Activated CD4-positive, alpha-beta T cell treated with anti-CD3 and anti-CD28 coated beads, Interleukin-2, Interleukin-4, amounts not matched to agents 100 ng/mL and 50 ng/mL, durations not matched to agents 16 hours and 8 hours (primary cell): ENCODE results near the gene TNRC6B.
"Not testable (repeated sequence)": the region's sequence is repeated elsewhere in the genome, so short reads cannot be mapped to it uniquely, and the experiment has no call there.

ENCODE experiments used
- DNase-seq: peaks from one replicate; pipeline ENCODE4 v3.0.0-alpha.2; 2020; ENCODE audit warnings: low spot score

Gene TNRC6B

DNA sequence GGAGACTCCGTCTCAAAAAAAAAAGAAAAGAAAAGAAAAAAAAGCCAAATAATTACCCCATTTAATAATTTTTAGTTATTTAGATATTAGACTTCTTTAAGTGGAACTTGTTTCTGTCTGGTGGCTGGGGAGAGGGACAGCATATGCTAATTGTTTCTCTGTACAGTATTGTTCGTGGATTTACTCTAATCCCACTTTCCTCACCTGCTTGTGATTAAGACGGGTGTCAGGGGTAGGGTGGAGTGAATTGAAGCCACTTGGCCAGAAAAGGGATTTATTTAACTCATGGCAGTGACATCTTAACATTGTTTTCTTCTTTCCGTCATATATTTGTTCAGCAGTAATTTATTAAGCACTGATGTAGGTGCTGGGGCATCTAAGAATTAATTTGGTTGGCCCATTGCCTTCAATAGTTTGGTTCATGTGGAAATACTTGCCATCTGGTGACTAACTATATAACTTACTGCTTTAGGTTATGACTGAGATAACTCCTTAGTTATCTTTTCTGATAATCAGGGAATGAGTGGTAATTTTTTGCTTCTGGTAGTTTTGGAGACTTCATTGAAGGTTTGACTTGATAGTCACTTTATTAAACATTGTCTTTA, 4.6 kb downstream of the TNRC6B start:
- no peak for DNase-seq

DNA sequence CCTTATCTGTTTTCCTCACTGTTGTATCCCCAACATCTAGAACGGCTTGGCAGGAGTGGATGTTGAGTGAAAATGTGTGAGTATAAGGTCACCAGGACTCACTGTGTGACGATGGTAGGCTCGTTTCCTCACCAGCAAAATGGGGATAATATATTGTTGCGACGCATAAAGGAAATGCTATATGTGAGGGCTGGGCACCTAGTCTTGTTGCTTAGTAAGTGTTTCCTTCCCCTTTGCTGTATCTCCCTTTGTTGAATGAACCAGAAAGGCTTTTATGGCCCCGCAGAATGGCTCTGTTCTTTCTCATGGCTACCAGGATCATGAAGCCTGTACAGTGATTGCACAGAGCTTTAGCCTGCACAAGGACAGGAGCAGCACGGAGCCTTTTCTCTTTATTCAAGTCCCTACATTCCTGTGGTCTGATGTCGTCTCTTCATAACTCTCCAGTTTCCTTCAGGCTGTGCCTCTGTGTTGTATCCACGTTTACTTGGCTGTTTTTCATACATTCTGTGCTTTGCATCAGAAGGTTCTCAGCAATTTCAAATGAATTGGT, 5.4 kb downstream of the TNRC6B start:
- DNase-seq, result no peak

DNA sequence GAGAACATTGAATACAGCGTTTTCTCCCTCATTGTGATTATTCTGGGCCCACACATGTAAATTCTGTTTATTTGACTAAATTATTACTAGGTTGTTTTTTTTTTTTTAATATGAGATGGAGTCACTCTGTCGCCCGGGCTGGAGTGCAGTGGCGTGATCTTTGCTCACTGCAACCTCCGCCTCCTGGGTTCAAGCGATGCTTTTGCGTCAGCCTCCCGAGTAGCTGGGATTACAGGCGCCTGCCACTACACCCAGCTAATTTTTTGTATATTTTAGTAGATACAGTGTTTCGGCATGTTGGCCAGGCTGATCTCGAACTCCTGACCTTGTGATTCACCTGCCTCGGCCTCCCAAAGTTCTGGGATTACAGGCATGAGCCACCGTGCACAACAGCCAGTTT, 5.9 kb downstream of the TNRC6B start:
- not testable (repeated sequence) for DNase-seq

DNA sequence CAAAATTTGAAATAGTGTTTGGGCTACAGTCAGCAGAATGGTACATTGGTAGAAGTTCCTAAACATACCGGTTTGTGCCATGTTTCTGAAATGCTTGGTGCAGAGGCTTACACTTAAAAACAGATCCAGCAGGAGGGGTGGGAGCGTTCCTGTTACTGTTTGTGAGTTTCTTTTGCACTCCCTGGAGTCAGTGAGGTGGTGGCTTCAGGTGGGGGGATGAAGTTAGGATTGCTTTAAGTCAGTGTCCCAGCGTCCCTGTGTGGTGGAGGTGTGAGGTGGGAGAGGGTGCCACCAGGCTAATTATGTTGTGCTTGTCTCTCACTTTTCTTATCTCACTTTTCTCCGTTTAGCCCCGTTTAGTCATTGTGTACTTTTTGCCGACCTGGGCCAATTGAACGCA, 9.7 kb downstream of the TNRC6B start:
- DNase-seq, result no peak

DNA sequence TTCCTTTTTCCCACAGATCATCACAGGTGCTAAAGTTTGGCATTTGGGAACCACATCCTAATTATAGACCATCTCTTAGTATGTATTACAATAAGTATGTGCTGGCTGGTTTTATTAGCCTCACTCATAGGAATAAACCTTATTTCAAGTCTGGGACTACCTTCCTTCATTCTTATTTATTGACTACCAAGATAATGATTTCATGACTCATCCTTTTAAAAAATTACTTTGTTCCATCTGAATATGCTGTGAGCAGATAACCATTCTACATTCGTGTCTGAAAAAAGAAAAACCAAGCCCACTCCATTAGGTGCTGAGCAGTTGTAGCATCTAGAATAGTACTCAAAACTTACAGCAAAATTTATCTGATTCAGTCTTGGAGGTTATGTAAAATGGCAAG, 12.3 kb downstream of the TNRC6B start:
- no peak for DNase-seq

DNA sequence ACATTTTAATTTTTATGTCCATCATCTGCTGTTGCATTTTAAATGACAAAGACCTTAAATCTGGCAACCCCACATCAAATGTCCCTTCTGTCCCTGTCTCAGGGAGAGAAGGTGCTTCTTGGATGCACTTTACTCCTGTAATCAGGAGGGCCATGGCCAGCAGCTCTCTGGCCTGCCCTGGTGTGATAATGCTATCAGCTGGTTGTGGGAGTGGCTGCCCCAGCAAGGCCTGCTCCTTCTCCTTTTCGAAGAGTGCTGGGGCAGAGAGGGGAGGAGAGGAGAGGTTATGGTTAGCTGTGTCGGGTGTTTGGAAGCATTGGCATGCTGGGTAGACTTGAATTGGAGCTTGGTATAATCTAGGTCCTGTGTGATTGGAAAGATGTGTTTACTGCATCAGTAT, 12.8 kb downstream of the TNRC6B start:
- DNase-seq, result no peak

DNA sequence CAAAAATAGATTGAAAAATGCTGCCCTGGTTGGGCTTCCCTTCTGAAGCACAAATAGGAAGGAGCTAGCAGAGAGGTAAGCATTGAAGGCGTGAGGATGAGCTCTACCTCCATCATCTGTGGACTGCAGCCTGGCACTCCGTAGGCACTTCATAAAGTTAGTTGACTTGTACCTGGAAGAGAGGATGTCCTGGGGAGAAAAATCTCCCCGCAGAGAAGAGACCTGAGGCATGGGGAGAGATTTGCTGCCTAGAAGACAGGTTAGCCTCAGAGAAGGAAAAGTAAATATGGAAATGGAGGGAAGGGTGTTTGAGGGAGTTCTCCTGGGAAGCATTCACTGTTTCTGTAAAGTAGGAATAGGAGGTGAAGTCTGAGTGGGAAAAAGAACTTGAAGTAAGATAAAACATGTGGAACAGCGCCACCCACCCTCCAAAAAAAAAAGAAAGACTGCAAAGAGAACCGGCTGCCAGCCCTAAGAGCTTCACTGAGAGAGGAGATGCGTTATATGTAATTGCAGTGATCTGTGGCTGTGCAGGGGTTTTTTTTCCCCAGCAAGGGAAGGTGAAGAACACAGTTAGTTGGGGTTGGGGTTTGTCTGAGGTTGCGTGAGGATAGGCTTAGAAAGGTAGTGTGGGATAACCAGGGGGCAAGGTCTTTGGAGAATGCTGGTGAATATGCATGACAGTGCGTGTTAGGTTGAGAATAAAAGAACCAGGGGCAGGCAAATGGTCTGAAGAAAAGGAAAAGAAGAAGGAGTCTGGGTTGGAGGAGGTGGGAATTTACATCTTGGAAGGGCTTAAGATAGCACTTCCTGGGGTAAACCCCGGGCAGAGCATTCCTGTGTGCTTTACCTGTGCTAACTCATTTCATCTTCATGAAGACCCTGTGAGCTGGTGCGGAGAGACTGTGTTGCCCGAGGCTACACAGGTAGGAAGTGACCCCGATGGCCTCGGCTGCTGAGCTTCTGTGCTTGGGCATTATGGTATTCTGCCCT, 16.0 kb downstream of the TNRC6B start:
- no peak for DNase-seq

DNA sequence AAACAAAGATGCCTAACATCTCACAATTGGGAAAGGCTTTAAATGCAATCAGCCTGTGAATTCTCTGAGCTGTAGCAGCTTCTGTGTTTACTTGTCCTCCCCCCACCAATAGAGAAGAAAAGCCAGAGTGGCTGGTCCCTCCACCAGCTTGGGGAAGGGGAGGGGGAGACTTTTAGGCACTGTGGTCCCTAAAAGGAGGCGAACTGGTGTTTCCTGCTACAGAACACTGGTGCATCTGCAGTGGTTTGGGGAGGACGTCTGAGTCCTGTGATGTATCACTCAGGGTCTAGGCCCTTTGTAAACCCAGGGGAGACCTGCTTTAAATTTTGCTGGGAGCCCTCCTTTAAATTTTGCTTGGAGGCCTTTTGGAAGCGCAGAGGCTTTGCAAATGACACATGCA, 16.9 kb downstream of the TNRC6B start:
- DNase-seq, result no peak

DNA sequence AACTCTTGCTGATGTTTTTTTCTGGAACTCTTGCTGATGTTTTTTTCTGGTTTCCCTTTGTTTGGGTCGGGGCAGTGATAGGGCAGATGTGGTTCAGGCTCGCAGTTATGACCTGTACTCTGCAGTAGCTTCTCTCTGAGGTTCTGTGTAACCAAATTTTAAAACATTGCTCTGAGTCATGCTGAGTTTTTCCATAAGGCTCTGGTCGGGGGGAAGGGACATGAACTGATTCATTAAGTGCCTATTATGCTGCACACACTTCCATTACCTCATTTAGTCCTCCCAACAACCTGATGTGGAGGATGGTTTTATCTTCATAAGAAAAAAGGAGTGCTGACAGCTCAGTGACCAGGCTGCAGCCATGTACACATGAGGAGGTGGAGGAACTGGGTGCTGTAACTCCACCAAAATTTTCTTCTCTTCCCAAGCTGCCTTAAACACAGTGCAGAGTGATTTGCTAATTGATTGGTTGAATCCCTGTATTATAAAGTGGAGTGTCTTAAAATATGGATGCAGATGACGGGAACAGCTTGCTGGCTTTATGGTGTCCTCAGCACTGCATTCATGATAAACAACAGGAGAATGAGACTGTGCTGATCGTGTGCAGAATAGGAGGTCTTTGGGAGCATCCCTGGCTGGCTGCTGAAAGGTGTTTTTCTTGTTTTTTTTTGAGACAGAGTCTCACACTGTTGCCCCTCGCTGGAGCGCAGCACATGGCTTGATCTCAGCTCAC, 19.1 kb downstream of the TNRC6B start:
- peak; percentile 60 for DNase-seq

DNA sequence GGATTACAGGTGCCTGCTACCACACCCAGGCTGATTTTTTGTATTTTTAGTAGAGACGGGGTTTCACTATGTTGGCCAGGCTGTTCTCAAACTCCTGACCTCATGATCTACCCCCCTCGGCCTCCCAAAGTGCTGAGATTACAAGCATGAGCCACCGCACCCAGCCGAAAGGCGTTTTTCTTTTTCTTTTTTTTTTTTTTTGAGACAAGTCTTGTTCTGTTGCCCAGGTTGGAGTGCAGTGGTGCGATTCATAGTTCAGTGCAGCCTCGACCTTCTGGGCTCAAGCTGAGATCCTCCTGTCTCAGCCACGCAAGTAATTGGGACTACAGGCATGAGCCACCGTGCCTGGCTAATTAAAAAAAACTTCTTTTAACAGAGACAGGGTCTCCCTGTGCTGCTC, 19.7 kb downstream of the TNRC6B start:
- not testable (repeated sequence) for DNase-seq

DNA sequence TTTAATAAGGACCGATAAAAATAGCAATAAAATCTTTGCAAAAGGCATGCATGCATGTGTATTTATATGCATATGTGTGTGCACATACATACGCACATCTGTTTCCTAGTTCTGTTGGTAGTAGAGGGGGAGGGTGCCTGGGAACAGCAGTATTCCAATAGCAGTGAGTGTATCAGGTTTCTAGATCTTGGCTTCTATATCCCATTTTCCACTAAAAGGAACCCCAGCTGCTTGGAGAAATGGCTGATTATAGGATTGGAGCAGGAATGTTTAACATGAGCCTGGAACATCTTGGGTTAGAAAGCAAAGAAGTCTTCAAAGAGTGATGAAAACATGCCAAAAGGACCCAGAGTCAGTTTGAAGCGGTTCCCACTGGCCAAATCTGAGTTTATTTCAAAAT, 21.0 kb downstream of the TNRC6B start:
- DNase-seq, result no peak

DNA sequence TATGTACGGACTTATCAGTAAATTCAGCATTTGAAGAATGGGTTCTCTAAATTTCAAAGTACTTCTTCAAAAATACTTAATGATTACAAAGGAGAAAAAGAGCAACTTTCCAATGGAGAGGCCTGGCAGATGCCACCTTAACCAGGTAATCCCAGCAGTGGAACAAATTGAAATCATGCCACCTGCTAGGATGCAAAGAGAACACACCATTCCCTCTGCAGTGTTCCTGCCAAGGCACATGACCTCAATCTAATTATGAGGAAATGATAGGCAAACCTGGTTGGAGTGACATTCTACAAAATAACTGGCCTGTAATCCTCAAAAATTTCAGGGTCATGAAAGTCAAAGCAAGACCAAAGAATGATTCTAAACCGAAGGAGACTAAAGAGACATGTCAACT, 21.5 kb downstream of the TNRC6B start:
- DNase-seq, result no peak

DNA sequence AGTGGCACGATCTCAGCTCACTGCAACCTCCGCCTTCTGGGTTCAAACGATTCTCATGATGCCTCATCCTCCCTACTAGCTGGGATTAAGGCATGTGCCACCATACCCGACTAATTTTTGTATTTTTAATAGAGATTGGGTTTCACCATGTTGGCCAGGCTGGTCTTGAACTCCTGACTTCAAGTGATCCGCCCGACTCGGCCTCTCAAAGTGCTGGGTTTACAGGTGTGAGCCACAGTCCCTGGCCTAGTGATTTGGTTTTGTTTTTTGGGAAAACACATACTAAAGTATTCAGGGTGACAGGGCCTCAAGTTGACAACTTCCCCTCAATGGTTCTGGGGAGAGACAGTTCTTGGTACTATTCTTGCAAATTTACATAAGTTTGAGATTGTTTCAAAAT, 22.1 kb downstream of the TNRC6B start:
- no peak for DNase-seq

DNA sequence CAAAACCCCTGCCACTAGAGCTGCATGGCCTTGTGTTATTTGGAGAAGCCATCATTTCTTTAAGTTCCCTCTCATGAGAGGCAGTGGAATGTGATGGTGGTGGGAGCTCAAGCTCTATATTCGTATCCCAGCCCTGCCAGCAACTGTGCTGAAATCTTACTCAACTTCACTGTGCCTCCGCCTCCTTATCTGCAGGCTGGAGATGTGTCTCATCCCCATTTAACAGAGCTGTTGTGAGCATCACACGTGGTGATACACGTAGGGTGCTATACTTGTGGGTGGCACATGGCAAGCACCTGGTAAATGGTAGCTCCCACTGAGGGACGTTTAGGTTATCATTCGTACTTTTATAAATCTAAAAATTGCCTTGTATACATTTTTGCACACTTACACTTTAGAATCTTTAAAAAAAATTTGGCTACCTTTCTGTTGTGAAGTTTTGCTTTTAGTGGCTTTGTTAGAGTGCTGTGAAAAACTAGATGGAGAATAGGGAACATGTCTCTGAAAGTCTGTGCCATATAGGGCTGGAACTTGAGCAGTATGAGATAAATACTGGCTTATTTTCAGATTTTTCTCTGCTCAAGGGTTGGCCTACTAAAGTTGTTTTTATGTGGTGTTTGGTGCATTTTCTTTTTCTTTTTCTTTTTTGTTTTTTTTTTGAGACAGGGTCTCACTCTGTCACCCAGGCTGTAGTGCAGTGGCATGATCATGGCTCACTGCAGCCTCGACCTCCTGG, 23.2 kb downstream of the TNRC6B start:
- no peak for DNase-seq

DNA sequence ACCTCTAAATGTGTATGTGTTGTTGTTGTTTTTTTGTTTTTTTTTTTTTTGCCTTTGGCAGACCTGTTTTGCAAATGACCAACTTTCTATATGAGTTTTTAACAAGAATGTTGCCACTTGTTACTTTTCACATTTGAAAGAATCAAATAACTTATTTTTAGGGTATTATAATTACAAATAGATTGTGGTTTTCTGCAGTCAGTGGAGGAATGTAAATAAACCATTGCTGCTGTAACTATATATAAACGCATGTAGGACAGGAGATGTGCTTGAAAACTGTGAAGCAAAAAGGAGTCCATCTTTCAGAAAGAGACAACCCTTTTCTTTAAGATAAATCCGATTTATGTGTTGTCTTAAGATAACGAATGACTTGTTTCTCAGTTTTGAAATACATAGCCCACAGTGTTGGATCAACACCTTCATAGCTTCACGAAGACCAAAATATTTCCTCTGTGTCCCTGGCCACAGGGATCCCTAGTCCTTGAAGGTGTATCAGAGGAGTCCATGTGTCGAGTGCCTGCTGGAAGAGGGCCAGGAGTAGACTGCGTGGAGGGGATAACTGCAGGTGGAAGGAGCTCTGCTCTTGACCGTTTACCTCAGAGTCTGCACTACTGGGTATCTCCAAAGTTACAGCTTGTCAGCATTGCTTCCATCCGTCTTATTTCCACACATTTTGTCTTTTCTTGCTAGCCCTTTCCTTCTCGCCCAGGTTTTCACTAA, 24.7 kb downstream of the TNRC6B start:
- DNase-seq, result no peak

DNA sequence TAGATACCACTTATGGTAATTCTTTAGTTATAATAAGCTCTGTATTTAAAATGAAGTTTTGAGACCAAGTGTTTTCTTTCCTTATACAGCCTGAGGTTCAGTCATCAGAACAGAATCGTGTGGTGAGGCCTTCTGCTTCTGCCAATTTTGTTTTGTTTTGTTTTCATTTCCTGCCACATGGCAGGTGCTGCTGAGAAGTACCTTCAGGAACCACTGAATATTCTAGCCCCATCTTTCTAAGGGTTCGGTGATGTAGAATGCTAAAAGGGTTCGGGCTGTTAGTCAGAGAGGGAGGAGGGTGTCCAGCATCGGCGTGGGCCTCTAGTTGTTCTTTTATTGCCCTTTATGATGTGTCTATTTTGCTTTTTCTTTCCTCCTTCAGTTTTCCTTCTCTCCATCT, 25.8 kb downstream of the TNRC6B start:
- DNase-seq, result peak; percentile 38

DNA sequence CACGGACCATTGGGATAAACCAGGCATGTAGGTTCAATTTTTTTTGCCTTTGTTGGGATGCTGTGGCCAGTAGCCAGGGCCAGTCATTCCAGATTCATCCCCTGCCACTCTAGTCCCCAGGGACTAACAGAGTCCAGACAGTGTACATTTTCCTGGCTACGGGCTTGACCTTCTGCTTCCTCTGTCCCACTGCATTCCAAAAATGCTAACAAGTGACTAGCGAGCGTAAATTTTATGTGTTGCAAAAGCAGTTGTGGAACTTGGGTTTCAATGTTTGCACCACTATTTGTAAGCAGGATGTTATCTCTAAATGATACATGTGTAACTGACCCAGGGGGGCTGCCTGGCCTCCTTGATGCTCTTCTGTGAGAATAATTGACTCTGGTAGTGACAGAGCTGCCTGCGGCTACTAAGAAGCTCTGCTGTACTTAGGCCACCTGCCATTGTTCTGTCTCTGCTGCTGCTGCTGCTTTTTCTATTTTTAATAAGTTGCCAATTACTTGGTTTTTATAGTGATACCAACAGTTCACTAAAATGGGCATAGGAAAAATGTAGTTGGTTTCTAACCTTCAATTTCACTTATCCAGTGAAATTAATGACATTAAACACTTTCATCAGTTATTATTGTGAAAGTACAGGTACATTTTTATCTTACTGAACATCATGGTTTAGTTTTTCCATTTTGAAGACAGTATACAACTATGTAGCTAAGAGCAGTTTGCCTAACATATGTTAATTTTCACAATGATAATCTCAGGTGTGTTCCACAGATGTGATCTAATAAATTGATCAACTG, 26.8 kb downstream of the TNRC6B start:
- no peak for DNase-seq

DNA sequence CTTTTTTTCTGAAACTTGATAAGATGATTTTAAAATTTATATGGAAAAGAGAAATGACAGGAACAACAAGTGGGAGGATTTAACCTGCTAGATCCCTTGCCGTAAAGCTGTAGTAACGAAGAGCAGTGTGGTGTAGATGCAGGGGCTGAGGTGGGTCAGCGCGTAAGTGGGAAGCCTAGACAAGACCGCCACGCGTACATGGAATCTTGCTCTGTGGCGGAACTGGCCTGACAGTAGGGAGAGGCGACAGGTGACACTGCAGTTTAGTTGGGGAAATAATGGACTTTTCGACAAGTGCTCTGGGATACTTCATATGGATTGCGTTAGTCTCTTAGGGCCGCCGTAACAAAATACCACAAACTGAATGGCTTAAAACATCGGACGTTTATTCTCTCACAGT, 28.8 kb downstream of the TNRC6B start:
- DNase-seq, result no peak

DNA sequence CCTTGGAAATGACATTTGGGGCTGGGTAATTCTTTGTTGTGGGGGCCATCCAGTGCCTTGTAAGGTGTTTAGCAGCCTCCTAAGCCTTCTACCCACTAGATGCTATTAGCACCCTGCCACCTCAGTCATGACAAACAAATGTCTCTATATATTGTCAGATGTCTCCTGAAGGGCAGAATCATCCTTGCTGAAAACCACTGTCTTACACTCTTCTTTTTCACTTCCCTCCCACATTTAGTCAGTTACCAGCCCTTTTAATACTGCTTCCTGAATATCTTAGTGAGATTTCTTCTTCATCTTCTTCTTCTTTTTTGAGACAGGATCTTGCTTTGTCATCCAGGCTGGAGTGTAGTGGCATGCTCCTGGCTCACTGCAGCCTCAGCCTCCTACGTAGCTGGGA, 33.1 kb downstream of the TNRC6B start:
- DNase-seq, result peak; percentile 28

DNA sequence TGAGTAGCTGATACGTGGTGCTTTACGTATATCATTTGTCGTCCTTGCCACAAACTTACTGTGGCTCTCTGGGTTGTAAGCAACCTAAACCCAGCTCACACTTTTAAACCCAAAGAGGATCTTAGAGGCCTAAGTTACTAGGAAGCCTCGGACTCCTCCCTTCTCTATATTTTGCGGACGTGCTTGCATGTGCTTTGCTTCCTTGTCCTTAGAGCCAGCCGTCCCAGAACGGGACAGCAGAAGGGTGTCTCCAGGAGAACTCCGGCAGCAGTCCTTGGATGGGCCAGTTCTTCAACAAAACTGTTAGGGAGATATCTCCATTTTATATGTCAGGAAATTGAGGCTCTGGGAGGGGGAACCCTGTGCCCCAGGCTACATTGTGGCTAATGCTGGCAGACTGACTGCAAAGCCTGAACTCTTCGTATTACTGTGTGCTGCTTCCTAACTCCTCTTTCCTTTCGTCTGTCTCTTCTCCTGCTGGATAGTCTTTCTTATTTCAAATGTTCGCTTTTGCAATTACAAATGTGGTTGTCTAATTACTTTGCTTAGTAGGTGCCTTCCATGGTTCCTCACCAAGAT, 33.8 kb downstream of the TNRC6B start:
- no peak for DNase-seq
